ENCODE data around the gene CPA3. TPM values are rescaled to one million over a fixed set of nuclear protein-coding genes. Genes with fewer than 3 reads are reported as not detected.

The CPA3 gene
- total RNA-seq, 1 donor from 2014 or later, result not detected

GRCh38 chr3:148839805-148840204, 25.3 kb upstream of the CPA3 start:
- TF ChIP-seq, protein P1, sequence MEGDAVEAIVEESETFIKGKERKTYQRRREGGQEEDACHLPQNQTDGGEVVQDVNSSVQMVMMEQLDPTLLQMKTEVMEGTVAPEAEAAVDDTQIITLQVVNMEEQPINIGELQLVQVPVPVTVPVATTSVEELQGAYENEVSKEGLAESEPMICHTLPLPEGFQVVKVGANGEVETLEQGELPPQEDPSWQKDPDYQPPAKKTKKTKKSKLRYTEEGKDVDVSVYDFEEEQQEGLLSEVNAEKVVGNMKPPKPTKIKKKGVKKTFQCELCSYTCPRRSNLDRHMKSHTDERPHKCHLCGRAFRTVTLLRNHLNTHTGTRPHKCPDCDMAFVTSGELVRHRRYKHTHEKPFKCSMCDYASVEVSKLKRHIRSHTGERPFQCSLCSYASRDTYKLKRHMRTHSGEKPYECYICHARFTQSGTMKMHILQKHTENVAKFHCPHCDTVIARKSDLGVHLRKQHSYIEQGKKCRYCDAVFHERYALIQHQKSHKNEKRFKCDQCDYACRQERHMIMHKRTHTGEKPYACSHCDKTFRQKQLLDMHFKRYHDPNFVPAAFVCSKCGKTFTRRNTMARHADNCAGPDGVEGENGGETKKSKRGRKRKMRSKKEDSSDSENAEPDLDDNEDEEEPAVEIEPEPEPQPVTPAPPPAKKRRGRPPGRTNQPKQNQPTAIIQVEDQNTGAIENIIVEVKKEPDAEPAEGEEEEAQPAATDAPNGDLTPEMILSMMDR (IDR thresholded peaks at IDR 0.05; ENCODE audit: unreplicated experiment), result no peak
- H3K27ac Mint-ChIP-seq, result no peak overlapping the region
- DNase-seq (ENCODE audit: low spot score in 2 of 2, unreplicated experiment in 2 of 2), result no peak
- no peak overlapping the region for H3K4me3 Mint-ChIP-seq
- H3K9me3 Mint-ChIP-seq, result peaks cover 3% of the 10 kb centered on the region
- H3K27me3 Mint-ChIP-seq (ENCODE audit: low read depth), result no peaks in the 10 kb centered on the region
- H3K4me1 Mint-ChIP-seq, result peaks cover 16% of the 10 kb centered on the region
- H3K36me3 Mint-ChIP-seq, result no peaks in the 10 kb centered on the region

DNA sequence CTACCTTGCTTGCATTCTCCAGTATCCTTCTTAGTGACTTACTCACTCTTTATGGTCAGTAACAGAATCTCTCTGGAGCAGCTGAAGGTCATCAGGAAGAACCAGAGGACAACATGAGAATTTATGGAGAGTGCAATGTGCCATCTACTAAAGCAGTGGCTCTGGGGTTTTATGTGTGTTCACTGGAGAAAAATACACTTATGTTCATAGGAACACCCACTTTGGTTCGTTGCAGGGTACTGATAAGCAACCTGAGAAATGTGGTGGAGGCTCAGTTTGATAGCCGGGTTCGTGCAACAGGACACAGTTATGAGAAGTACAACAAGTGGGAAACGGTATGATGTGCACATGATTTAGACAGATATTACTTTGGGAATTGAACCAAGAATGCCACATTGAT, 24.6 kb upstream of the CPA3 start:
- TF ChIP-seq, protein P1 (IDR thresholded peaks at IDR 0.05; ENCODE audit: unreplicated experiment), result no peak
- Mint-ChIP-seq H3K27me3 (ENCODE audit: low read depth) (peaks cover 2% of the 10 kb centered on the region), H3K4me1 (peaks cover 16% of the 10 kb centered on the region), H3K9me3 (peaks cover 3% of the 10 kb centered on the region), H3K27ac (peak overlapping the region; percentile 16), H3K4me3 (no peak overlapping the region), H3K36me3 (no peaks in the 10 kb centered on the region)
- DNase-seq (ENCODE audit: low spot score in 2 of 2, unreplicated experiment in 2 of 2), result no peak

DNA sequence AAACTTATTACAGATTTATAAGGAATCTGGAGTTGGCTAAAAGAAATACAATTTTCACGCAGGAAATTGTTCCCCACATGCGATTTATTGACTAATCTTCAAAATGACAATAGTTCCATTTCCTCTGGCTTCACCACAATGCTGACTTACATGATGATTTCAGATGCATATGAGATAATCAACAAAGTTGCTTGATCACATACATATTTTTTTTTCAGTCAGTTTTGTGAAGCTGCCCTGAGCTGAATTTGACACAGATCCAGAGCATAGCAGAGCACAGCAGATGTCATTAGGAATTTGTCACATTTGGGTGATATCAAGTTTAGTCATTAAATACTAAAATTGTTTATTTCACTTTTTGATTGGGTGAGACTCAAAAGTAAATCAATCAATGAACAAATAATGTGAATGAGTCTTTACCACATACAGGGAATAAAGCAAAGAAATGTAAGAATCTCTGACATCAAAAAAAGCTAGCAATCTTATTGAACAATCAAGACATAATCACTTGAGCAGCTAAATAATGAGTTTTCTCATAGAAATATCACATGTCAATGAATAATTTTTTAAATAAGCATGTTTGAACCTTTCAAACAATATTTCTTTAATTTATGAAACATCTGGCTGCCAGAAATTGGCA, 19.2 kb upstream of the CPA3 start:
- Mint-ChIP-seq H3K27ac (no peak overlapping the region), H3K36me3 (no peaks in the 10 kb centered on the region), H3K4me1 (peaks cover 12% of the 10 kb centered on the region), H3K27me3 (ENCODE audit: low read depth) (peaks cover 2% of the 10 kb centered on the region), H3K4me3 (no peak overlapping the region), H3K9me3 (no peaks in the 10 kb centered on the region)
- TF ChIP-seq, protein P1 (IDR thresholded peaks at IDR 0.05; ENCODE audit: unreplicated experiment), result no peak
- no peak for DNase-seq (ENCODE audit: low spot score in 2 of 2, unreplicated experiment in 2 of 2)

GRCh38 chr3:148847351-148847750, 17.7 kb upstream of the CPA3 start:
- TF ChIP-seq, protein P1 (IDR thresholded peaks at IDR 0.05; ENCODE audit: unreplicated experiment), result no peak
- Mint-ChIP-seq H3K36me3 (no peaks in the 10 kb centered on the region), H3K27me3 (ENCODE audit: low read depth) (peaks cover 2% of the 10 kb centered on the region), H3K27ac (no peak overlapping the region), H3K4me1 (peaks cover 6% of the 10 kb centered on the region), H3K9me3 (no peaks in the 10 kb centered on the region), H3K4me3 (no peak overlapping the region)
- no peak for DNase-seq (ENCODE audit: low spot score in 2 of 2, unreplicated experiment in 2 of 2)

GRCh38 chr3:148848410-148848809, 16.7 kb upstream of the CPA3 start:
- TF ChIP-seq, protein P1 (IDR thresholded peaks at IDR 0.05; ENCODE audit: unreplicated experiment), result no peak
- no peaks in the 10 kb centered on the region for H3K36me3 Mint-ChIP-seq
- DNase-seq (ENCODE audit: low spot score in 2 of 2, unreplicated experiment in 2 of 2), result no peak
- H3K27ac Mint-ChIP-seq, result no peak overlapping the region
- peaks cover 2% of the 10 kb centered on the region for H3K27me3 Mint-ChIP-seq (ENCODE audit: low read depth)
- no peak overlapping the region for H3K4me3 Mint-ChIP-seq
- no peaks in the 10 kb centered on the region for H3K9me3 Mint-ChIP-seq
- peaks cover 7% of the 10 kb centered on the region for H3K4me1 Mint-ChIP-seq

All from mesothelial cell of epicardium (in vitro differentiated cells).